GM23338 (cell line): ENCODE data around the gene NPDC1. TPM values are rescaled to one million over a fixed set of nuclear protein-coding genes. Genes with fewer than 3 reads are reported as not detected.

ENCODE experiments used
- ATAC-seq: fragments of 200-7000 bp; cut with Tn5 transposase; 3 replicates; pipeline ENCODE4 v1.9.1; 2020
- DNase-seq: peaks from one replicate; pipeline ENCODE4 v3.0.0-alpha.2; 2015; ENCODE audit warnings: low spot score
- H2AFZ ChIP-seq: fragments of 200-600 bp; sonication (generic); 2 replicates; pipeline ENCODE4 v1.8.0; 2016; ENCODE audit warnings: antibody characterized with exemption, mild to moderate bottlenecking, moderate library complexity
- H3F3A ChIP-seq: fragments of 200-600 bp; sonication (generic); replicated peaks from 2 replicates; pipeline ENCODE4 v1.8.0; 2017; ENCODE audit warnings: antibody characterized with exemption, mixed run types, low read depth
- H3K27ac ChIP-seq: fragments of 200-600 bp; sonication (generic); 2 replicates; pipeline ENCODE4 v1.6.1; 2016; ENCODE audit warnings: low read depth
- H3K27me3 ChIP-seq: fragments of 200-600 bp; sonication (generic); 2 replicates; pipeline ENCODE4 v1.8.0; 2016; ENCODE audit warnings: mild to moderate bottlenecking, mixed run types, moderate library complexity; ENCODE audit not compliant: insufficient read depth
- H3K36me3 ChIP-seq: fragments of 200-600 bp; sonication (generic); 2 replicates; pipeline ENCODE4 v1.8.0; 2016; ENCODE audit warnings: mild to moderate bottlenecking; ENCODE audit not compliant: insufficient read depth
- H3K4me1 ChIP-seq: fragments of 200-600 bp; sonication (generic); 2 replicates; pipeline ENCODE4 v1.8.0; 2016; ENCODE audit warnings: mild to moderate bottlenecking, moderate library complexity; ENCODE audit not compliant: insufficient read depth
- H3K4me2 ChIP-seq: fragments of 200-600 bp; sonication (generic); 2 replicates; pipeline ENCODE4 v1.7.1; 2017; ENCODE audit warnings: mixed run types
- H3K4me3 ChIP-seq: fragments of 200-600 bp; sonication (generic); 2 replicates; pipeline ENCODE4 v1.6.1; 2016; ENCODE audit warnings: mixed run types
- H3K79me2 ChIP-seq: fragments of 200-600 bp; sonication (generic); replicated peaks from 2 replicates; pipeline ENCODE4 v1.8.0; 2017; ENCODE audit warnings: mild to moderate bottlenecking; ENCODE audit not compliant: insufficient read depth
- H3K9me2 ChIP-seq: fragments of 200-600 bp; sonication (generic); 2 replicates; pipeline ENCODE4 v1.8.0; 2017; ENCODE audit not compliant: insufficient read depth
- H4K20me1 ChIP-seq: fragments of 200-600 bp; sonication (generic); replicated peaks from 2 replicates; pipeline ENCODE4 v1.8.0; 2017; ENCODE audit warnings: mild to moderate bottlenecking; ENCODE audit not compliant: insufficient read depth
- H3K27ac Mint-ChIP-seq: 2 replicates; pipeline ENCODE4 v1.8.0; 2020; ENCODE audit warnings: inconsistent platforms, mild to moderate bottlenecking, moderate library complexity, mixed read lengths
- H3K27me3 Mint-ChIP-seq: 3 replicates; pipeline ENCODE4 v1.8.0; 2022; ENCODE audit warnings: low read depth, mild to moderate bottlenecking, moderate library complexity, mixed read lengths, inconsistent platforms; ENCODE audit not compliant: insufficient read depth, poor library complexity
- H3K36me3 Mint-ChIP-seq: 3 replicates; pipeline ENCODE4 v1.8.0; 2021; ENCODE audit warnings: low read depth, mild to moderate bottlenecking, inconsistent platforms, moderate library complexity, mixed read lengths
- H3K4me1 Mint-ChIP-seq: 3 replicates; pipeline ENCODE4 v1.8.0; 2020; ENCODE audit warnings: mild to moderate bottlenecking, inconsistent platforms, mixed read lengths
- H3K4me3 Mint-ChIP-seq: 3 replicates; pipeline ENCODE4 v1.8.0; 2021; ENCODE audit warnings: moderate library complexity, mild to moderate bottlenecking, inconsistent platforms, mixed read lengths
- H3K9me3 Mint-ChIP-seq: 3 replicates; pipeline ENCODE4 v1.8.0; 2020; ENCODE audit warnings: moderate library complexity, mild to moderate bottlenecking, inconsistent platforms, mixed read lengths
- CTCF ChIP-seq, 2 experiments: fragments of 200-600 bp in 1 of 2; sonication (generic) in 1 of 2; conservative IDR thresholded peaks; 2 replicates each; pipeline versions ENCODE4 v1.5.1 to v1.6.1; 2016 to 2017; ENCODE audit warnings: antibody characterized with exemption in 2 of 2, low read depth in 2 of 2, mild to moderate bottlenecking in 2 of 2, moderate library complexity in 1 of 2
- ETS1 ChIP-seq: IDR thresholded peaks from 2 replicates; pipeline ENCODE4 v1.6.1; 2016; ENCODE audit warnings: antibody characterized with exemption
- EZH2phosphoT487 ChIP-seq: fragments of 200-600 bp; sonication (generic); IDR thresholded peaks from one replicate; pipeline ENCODE4 v1.8.1; 2018; ENCODE audit warnings: antibody characterized with exemption; ENCODE audit not compliant: unreplicated experiment
- NANOG ChIP-seq: IDR thresholded peaks from 2 replicates; pipeline ENCODE4 v1.6.1; 2016; ENCODE audit warnings: antibody characterized with exemption, borderline replicate concordance
- POLR2AphosphoS5 ChIP-seq: IDR thresholded peaks from 2 replicates; pipeline ENCODE4 v1.6.1; 2016; ENCODE audit warnings: antibody characterized with exemption, low read depth
- STAT1 ChIP-seq: IDR thresholded peaks from one replicate; pipeline ENCODE4 v1.6.1; 2016; ENCODE audit warnings: antibody characterized with exemption; ENCODE audit not compliant: unreplicated experiment
- ZNF114 ChIP-seq: fragments of 250-450 bp; sonication (Bioruptor Pico); IDR thresholded peaks from 2 replicates; pipeline ENCODE4 v1.5.0; 2020; ENCODE audit warnings: mild to moderate bottlenecking, moderate library complexity
- ZNF462 ChIP-seq: fragments of 250-450 bp; sonication (Bioruptor Pico); IDR thresholded peaks from 2 replicates; pipeline ENCODE4 v1.5.0; 2020; ENCODE audit warnings: mild to moderate bottlenecking, moderate library complexity
- polyA plus RNA-seq: library from polyadenylated mRNA; unstranded; fragments of >200 nt; fragmentation: Nextera tagmentation; extraction: Ambion mirVana; gene quantifications from 2 replicates; pipeline ENCODE4 v1.2.1, GENCODE V29; 2016
- total RNA-seq: library from RNA; depleted of rRNA; stranded (reverse); fragments of >200 nt; shearing (Covaris generic); gene quantifications from 2 replicates; pipeline ENCODE4 v1.2.3, GENCODE V29; 2014

Gene NPDC1
- total and polyA plus RNA-seq, 2 experiments from 2014 or later, result 34.3 to 35.5 TPM

GRCh38 chr9:137062384-137062783 is 16.4 kb upstream of the NPDC1 start:
- no peak overlapping the region for H2AFZ ChIP-seq
- DNase-seq, result no peak
- H3K27me3 Mint-ChIP-seq, result peaks cover 9% of the 10 kb centered on the region
- H3K9me2 ChIP-seq, result no peaks in the 10 kb centered on the region
- ATAC-seq, result no peak
- no peak overlapping the region for H3K4me2 ChIP-seq
- H3K27ac ChIP-seq, result no peak overlapping the region
- no peak overlapping the region for H3K4me3 ChIP-seq
- H3F3A ChIP-seq, result no peaks in the 10 kb centered on the region
- H3K27me3 ChIP-seq, result peaks cover 4% of the 10 kb centered on the region; the same call in 1 of the 2 replicates
- H3K79me2 ChIP-seq, result peaks cover 6% of the 10 kb centered on the region; the same call in 1 of the 2 replicates
- H3K4me1 ChIP-seq, result no peaks in the 10 kb centered on the region
- H3K9me3 Mint-ChIP-seq, result no peaks in the 10 kb centered on the region
- no peaks in the 10 kb centered on the region; the same call in 1 of the 2 replicates for H3K36me3 ChIP-seq
- peaks cover 3% of the 10 kb centered on the region; the same call in 2 of the 3 replicates for H3K4me1 Mint-ChIP-seq
- no peak overlapping the region for H3K27ac Mint-ChIP-seq
- no peaks in the 10 kb centered on the region; the same call in 1 of the 2 replicates for H4K20me1 ChIP-seq
- no peaks in the 10 kb centered on the region; the same call in 2 of the 3 replicates for H3K36me3 Mint-ChIP-seq
- H3K4me3 Mint-ChIP-seq, result no peak overlapping the region
- peak; percentile 23; the same call in 1 of the 2 replicates for TF ChIP-seq POLR2AphosphoS5
- no peak for TF ChIP-seq STAT1

- no peak overlapping the region for H3K4me3 Mint-ChIP-seq
- peaks cover 2% of the 10 kb centered on the region; the same call in 1 of the 3 replicates for H3K4me1 Mint-ChIP-seq
- Histone ChIP-seq H3K79me2 (no peaks in the 10 kb centered on the region), H3K4me3 (no peak overlapping the region), H3K9me2 (no peaks in the 10 kb centered on the region), H3K4me2 (no peak overlapping the region), H3K27me3 (peaks cover 20% of the 10 kb centered on the region), H3K27ac (no peak overlapping the region), H3K4me1 (no peaks in the 10 kb centered on the region), H3K36me3 (no peaks in the 10 kb centered on the region), H2AFZ (no peak overlapping the region), H3F3A (no peaks in the 10 kb centered on the region), H4K20me1 (no peaks in the 10 kb centered on the region)
- H3K27me3 Mint-ChIP-seq, result peaks cover 22% of the 10 kb centered on the region
- no peaks in the 10 kb centered on the region for H3K9me3 Mint-ChIP-seq
- DNase-seq, result no peak
- H3K36me3 Mint-ChIP-seq, result no peaks in the 10 kb centered on the region
- no peak overlapping the region for H3K27ac Mint-ChIP-seq
- TF ChIP-seq NANOG (no peak), POLR2AphosphoS5 (no peak), ZNF114 (CRISPR knock-in tag) (no peak), ETS1 (no peak), ZNF462 (CRISPR knock-in tag) (no peak), CTCF (conservative IDR thresholded peaks at IDR 0.05; ENCODE audit: low read depth in 2 of 2) (no peak; a peak in 1 of 4 replicates), EZH2phosphoT487 (no peak)
- no peak for ATAC-seq
These were observed 12.7 kb upstream of the NPDC1 start for GRCh38 chr9:137058521-137059234.
